Cardiac septum (tissue), 1 donor: Measurements from ENCODE around the gene CEACAM21. TPM values are rescaled to one million over a fixed set of nuclear protein-coding genes. Genes with fewer than 3 reads are reported as not detected.

Source experiments
- DNase-seq: peaks from one replicate; pipeline ENCODE4 v3.0.0-alpha.2; 2020; ENCODE audit warnings: low spot score
- intact Hi-C: fragments of 100-400 bp; cut with DNase I; formaldehyde crosslinking; loops from one replicate; pipeline ENCODE4 v1.14.0; 2022
- long read RNA-seq: library from polyadenylated mRNA; unstranded; transcript quantifications from one replicate; pipeline ENCODE4 v2.0.0, GENCODE V29; 2021
- total RNA-seq: library from RNA; stranded (reverse); fragmentation: NEBNext Ultra II Directional; extraction: Animal tissue kit (Norgen Biotek cat#: 25700); gene quantifications from one replicate; pipeline ENCODE4 v1.2.1, GENCODE V29; 2021
- donor health status: DM: no; HTN: no; CAD: no.

CEACAM21 gene
- 0.27 TPM for total RNA-seq
- long read RNA-seq = 0 reads

DNA sequence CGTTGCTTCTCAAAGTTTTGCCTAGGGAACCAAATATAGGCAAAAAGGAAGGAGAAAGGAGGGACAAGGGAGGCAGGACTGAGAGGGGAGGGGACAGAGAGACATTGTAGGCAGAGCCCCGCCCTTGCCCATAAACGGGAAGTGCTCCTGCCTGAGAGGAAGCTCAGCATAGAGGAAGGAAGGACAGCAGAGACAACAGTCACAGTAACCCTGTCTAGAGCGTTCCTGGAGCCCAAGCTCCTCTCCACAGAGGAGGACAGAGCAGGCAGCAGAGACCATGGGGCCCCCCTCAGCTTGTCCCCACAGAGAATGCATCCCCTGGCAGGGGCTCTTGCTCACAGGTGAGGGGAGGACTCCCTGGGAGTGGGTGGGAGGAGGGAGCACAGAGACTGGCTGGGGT lies at the start of gene CEACAM21:
Gene CEACAM21, plus strand, starts transcription at position 169 of the 400 bp plus-strand sequence. Its CDS starts 109 bp downstream, at position 278.
- peak; percentile 92 for DNase-seq
- intact Hi-C loops = no loop called here

DNA sequence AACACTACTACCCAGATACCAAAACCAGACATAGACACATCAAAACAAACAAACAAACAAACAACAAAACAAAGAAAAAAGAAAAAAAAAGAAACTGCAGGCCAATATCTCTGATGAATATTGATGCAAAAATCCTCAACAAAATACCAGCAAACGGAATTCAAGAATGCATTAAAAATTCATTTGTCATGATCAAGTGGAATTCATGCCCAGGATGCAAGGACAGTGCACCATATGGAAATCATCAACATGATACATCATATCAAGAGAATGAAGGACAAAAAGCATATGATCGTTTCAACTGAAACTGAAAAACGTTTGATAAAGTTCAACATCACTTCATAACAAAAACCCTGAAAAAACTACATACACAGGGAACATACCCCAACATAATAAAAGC lies 48.9 kb upstream of the CEACAM21 start:
- no peak for DNase-seq
- intact Hi-C loops = no loop called here

DNA sequence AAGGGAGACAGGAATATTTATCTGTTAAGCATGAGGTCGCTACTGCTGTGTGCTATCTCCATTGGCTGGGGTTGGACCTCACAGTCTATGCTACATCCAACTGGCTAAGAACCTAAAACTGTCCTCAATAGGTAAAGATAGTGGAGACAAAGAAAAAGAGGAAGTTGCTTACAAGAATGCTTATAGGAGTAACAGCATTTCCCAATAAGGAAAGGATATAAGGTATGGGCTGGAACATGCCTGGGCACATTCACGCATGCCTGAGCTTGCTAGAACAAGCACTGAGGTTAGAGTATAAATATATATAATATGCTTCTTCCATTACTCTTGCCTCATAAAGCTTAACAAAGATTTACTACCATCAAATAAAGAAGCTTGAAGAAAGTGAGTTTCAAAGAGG lies 47.9 kb upstream of the CEACAM21 start:
- intact Hi-C loops = no loop called here
- DNase-seq = no peak

GRCh38 chr19:41529484-41530183 lies 46.3 kb upstream of the CEACAM21 start:
- DNase-seq = no peak
- intact Hi-C loops = no loop called here

DNA sequence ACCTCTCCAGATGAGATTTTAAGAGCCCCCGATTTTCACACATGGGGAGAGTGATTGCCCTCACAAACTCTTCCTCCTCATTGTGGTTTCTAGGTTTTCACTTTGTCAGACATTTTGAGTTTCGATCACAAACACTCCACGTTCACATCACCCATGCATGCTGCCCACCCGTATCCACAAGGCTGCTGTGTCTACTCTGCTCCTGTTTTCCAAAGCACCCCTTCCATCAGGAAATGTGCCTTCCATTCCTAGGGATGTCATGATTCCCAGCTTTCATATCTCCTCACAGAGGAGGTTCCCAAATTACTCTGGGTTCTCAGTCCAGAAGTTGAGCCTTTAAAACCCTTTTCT lies 45.8 kb upstream of the CEACAM21 start:
- intact Hi-C loops = no loop called here
- no peak for DNase-seq

- intact Hi-C loops = loop anchor here (1.0 kb wide), 1 partner anchor 52 kb away; no protein-coding TSS in a partner anchor
Measured at GRCh38 chr19:41530761-41531301, 45.1 kb upstream of the CEACAM21 start.

DNA sequence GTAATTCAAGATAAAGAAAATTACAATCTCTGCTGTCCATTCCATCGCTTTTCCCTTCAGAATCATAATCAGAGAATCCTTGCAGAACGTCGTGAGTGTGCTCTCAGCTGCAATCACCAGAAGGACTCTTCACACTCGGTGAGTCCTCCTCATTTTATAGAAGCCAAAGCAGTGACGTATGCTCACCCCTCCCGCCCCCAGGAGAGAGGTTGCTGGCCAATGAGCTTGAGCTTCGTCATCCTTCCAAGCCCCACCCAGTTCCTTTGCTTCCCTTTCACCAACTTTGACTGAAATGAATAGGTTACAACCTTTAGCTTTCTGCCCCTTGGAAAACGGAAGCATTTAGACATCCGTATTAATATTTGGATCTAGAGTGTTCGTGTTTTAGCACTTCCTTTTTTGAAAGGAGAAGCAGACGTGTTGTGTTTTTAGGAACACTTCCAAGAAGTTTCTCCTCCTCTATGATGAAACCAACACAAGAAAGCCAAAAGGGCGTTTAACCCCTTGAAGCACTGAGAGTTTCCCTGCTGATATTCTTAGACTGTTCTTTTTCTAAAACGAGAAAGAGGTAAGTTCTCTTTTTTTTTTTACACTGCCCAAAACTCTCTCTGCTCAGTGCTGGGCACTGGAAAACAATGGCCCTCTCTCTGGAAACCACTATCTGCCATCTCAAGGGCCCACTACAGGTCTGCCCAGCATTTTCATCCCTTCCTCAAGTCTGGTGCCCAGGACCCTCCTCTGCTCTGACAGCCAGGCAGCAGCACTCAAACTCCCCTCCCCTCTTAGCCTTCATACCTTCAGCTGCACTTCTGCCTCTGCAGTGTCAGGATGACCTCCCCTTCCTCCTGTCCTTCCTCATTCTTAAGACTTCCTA lies 44.3 kb upstream of the CEACAM21 start:
- intact Hi-C loops = loop anchor here (1.0 kb wide), 1 partner anchor 52 kb away; no protein-coding TSS in a partner anchor
- peak; percentile 89 for DNase-seq

More at GRCh38 chr19:41530761-41531301, 45.1 kb upstream of the CEACAM21 start:
- no peak for DNase-seq

DNA sequence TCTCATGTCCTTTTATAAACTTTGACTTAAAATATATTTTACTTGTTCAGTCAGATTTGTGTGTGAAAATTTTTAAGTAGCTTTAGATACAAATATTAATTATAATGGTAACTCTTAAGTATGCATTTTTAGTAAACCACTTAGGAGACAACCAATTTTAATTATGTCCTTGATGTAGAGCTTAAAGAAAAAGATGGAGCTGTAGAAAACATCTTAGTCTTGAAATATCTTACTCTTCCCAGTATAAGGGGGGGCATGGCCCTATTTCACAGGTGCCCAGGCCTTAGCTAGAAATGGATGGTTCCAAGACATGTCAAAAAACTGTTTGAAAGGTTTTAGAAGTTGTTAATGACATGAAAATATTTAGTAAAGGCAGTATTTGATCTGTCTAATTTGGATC lies 43.4 kb upstream of the CEACAM21 start:
- intact Hi-C loops = no loop called here
- no peak for DNase-seq

GRCh38 chr19:41533671-41534215 lies 42.2 kb upstream of the CEACAM21 start:
- DNase-seq = no peak
- intact Hi-C loops = no loop called here

DNA sequence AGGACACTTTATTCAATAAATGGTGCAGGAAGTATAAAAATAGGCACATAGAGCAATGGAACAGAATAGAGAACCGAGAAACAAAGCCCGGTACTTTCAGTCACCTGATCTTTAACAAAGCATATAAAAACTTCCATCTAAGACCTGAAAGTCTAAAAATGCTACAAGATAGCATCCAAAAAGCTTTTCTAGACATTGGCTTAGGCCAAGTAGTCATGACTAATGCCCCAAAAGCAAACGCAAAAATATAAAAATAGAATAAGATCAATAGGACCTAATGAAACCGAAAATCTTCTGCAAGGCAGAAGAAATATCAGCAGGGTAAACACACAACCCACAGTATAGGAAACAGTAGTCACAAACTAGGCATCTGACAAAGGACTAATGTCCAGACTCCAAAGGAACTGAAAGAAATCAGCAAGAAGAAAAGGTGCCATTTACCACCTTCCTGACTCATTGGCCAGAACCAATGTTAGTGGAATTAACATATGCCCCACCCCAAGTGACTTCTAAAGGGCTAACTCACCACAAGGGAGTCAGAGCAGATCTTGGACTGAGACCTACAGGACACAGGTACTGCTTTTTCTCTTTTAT lies 40.8 kb upstream of the CEACAM21 start:
- intact Hi-C loops = no loop called here
- DNase-seq = no peak

DNA sequence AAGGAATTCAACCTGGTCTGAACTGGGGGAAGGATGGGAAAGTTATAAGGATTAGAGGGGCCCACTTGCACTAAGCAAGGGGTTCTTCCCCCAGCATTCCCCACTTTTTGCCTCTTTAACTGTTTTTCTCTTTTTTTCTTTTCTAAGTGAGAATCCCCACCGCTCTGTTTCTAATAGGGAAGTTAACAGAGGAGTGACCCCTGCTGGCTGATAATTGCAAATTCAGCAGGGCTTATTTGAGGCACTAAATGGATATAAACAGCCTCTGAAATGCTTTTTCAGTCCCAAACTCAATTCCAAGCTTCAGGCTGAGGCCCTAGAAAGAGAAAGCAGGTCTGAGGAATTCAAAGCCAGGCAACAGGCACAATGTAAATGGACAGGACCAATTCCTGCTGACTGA lies 38.2 kb upstream of the CEACAM21 start:
- no peak for DNase-seq
- intact Hi-C loops = loop anchor here (2.0 kb wide), 1 partner anchor 89 kb away; no protein-coding TSS in a partner anchor

GRCh38 chr19:41540041-41540695 lies 35.8 kb upstream of the CEACAM21 start:
- no peak for DNase-seq
- intact Hi-C loops = no loop called here

DNA sequence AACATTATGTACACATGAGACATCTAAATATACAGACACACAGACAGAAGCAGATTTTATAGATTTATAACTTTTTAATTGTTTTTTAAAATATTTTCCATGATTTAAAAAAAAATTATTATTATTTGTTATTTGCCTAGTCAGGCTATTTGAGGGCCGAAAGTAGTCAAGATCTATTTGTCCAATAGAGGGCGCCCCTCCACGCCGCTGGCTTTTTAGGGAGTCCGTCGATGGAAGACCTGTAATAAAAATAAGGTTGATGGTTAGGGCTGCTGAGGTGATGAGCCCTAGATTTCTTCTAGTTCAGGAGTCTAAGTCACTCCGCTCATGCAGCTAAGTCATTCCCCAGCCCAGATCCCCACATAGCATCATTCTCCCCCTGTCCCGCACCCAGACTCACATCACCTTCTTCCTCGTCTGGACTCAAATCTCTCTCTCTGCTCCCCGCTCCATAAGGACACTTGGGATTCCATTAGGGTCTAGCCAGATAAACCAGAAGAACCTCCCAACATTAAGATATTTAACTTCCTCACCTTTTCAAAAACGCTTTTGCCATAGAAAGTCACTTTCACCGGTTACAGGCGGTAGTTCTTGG lies 33.9 kb upstream of the CEACAM21 start:
- intact Hi-C loops = no loop called here
- peak; percentile 84 for DNase-seq

- no peak for DNase-seq
- intact Hi-C loops = no loop called here
Measured at GRCh38 chr19:41542622-41543021, 33.3 kb upstream of the CEACAM21 start.

- intact Hi-C loops = no loop called here
- no peak for DNase-seq
Measured at GRCh38 chr19:41543582-41543981, 32.4 kb upstream of the CEACAM21 start.

DNA sequence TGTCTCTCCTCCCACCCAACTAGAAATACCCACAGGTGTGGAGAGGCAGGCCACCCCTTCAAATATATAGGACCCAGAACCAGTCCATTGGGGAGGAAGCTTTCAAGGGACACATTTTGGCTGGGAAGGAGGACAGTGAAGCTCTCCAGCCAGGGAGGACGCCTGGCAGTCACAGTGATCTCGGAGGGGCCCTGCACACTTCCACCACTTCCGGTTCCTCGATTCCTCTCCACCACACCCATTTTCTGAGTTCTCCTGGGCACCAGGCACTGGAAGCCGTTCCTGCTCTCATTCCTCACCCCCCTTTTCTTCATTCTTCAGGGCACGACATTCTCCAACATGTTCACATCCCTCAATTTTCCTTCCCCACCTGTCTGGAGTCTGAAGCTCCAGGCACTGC lies 30.4 kb upstream of the CEACAM21 start:
- intact Hi-C loops = no loop called here
- no peak for DNase-seq

GRCh38 chr19:41546386-41546789 lies 29.6 kb upstream of the CEACAM21 start:
- intact Hi-C loops = no loop called here
- no peak for DNase-seq

DNA sequence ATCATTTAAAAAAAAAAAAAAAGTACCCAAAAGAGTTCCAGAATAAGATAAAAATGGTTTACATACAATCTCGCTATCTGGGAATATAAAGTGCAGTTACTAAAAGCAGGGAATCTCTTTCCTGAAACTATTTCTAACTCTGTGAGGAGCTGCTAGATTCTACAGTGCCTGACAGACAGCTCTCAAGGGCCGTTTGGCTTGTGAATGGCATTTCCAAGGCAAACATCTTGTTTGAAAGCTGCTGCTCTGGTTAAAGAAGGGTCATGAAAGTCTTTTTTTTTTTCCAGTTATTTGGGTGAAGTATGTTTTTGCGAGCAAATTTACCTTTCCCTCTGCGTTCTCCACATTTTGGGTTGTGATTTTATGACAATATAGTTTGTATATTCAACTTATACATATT lies 29.0 kb upstream of the CEACAM21 start:
- intact Hi-C loops = no loop called here
- DNase-seq = no peak

GRCh38 chr19:41547569-41547968 lies 28.4 kb upstream of the CEACAM21 start:
- intact Hi-C loops = no loop called here
- DNase-seq = no peak
